GM10266 (cell line): Measurements from ENCODE around the gene CD27.

Experiments used
- DNase-seq: peaks from one replicate; pipeline ENCODE4 v3.0.0; 2012; ENCODE audit errors: extremely low spot score
- CTCF ChIP-seq: IDR thresholded peaks from 2 replicates; pipeline ENCODE4 v1.5.1; 2012; ENCODE audit warnings: mild to moderate bottlenecking, low read depth; ENCODE audit not compliant: control insufficient read depth, insufficient read depth; ENCODE audit errors: missing control alignments

The CD27 gene

DNA sequence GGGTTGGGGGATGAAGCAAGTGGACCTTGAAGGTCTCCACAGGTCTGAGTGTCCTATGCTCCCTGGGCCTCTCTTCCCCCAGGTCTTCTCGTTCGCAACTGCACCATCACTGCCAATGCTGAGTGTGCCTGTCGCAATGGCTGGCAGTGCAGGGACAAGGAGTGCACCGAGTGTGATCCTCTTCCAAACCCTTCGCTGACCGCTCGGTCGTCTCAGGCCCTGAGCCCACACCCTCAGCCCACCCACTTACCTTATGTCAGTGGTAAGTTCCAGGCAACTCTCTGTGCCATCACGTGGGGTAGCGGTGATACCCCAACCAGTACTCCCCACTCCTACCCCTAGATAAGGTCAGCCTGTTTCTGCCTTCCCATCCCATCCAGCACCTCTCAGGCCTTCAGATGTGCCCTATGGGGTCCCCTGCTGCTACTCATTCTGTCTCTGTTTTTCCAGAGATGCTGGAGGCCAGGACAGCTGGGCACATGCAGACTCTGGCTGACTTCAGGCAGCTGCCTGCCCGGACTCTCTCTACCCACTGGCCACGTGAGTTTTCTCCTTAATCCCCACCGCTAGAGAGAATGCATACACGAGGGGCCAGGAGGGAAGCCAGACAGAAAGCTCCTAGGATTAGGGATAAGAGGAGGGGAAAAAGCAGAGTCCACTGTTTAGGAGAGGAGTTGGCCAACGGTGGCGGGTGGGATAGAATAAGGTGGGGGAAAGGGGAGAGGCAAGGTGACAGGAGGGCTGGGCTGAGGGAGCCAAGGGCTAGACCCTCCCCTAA lies 5.5 kb downstream of the CD27 start:
- DNase-seq, result no peak
- no peak for TF ChIP-seq CTCF

DNA sequence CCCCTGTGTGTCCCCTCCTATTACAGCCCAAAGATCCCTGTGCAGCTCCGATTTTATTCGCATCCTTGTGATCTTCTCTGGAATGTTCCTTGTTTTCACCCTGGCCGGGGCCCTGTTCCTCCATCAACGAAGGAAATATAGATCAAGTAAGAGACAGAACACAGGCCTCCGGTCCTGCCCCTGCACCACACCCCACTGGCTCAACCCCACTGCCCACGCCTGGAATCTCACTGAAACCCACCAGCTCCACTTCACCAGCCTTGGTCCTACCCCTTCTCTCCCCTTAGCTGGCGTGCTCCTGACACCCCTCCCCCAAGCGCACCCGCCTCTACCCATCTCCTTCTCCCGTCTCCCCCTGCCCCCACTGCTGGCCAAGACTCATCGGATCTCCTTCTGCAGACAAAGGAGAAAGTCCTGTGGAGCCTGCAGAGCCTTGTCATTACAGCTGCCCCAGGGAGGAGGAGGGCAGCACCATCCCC lies 6.2 kb downstream of the CD27 start:
- no peak for TF ChIP-seq CTCF
- DNase-seq, result no peak

DNA sequence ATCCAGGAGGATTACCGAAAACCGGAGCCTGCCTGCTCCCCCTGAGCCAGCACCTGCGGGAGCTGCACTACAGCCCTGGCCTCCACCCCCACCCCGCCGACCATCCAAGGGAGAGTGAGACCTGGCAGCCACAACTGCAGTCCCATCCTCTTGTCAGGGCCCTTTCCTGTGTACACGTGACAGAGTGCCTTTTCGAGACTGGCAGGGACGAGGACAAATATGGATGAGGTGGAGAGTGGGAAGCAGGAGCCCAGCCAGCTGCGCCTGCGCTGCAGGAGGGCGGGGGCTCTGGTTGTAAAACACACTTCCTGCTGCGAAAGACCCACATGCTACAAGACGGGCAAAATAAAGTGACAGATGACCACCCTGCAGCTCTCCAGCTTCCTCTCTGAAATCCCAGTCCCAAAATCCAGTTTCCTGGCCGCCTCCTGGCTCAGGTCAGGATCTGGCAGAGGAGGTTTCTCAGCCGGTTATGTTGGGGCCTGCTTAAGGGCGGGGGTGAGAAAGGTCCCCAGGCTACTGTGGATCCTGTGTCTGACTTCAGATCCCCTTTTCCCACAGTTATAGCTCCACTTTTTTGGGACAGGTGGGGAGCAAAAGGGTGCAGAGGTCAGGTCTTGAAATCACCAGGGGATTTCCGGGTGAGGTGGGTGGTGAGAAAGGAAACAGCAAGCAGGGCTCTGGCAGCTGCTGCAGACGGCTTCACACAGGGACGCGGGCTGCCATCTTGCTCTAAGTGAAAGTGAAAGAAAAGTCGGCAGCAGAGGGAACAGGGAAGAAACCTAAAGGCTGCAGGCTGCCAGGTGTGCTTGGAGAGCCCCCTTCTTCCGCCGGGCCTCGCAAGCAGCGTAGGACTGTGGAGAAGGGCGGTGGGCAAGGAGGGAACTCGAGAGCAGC lies 6.8 kb downstream of the CD27 start, which contains the start of gene TAPBPL:
Gene TAPBPL, plus strand, starts transcription at position 695 of the 897 bp plus-strand sequence. CDS start 207 bp downstream, outside the sequence.
- no peak for TF ChIP-seq CTCF
- peak; percentile 73 for DNase-seq

DNA sequence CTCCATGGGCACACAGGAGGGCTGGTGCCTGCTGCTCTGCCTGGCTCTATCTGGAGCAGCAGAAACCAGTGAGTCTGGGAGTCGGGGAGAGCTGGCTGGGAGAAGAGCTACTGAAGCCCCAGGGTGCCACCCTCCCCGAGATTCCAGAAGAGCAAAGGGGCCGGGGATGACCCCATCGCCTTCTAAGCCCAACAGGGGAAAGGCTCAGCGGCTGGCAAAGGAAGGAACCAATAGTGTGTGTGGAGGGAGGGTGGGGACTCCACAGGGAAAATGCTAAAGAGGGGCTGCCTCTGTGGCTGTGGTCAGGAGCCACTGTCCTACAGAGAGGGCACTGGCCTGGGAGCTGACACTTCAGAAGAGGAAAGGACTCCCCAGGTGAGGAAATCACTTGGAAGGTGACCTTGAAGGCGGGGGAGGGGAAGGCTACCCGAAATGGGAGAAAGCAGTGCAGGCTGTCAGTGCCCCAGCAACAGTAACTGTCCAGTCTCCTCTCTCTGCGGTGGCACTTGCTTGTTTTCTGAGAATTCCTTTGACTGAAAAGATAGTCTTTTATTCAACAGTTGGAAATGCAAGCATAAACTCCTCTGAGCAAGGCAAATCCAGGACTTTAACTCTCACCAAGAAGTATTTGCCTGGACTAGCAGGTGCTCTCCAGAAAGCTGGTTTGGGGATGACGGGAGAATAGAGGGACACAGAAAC lies 7.6 kb downstream of the CD27 start:
- no peak for DNase-seq

DNA sequence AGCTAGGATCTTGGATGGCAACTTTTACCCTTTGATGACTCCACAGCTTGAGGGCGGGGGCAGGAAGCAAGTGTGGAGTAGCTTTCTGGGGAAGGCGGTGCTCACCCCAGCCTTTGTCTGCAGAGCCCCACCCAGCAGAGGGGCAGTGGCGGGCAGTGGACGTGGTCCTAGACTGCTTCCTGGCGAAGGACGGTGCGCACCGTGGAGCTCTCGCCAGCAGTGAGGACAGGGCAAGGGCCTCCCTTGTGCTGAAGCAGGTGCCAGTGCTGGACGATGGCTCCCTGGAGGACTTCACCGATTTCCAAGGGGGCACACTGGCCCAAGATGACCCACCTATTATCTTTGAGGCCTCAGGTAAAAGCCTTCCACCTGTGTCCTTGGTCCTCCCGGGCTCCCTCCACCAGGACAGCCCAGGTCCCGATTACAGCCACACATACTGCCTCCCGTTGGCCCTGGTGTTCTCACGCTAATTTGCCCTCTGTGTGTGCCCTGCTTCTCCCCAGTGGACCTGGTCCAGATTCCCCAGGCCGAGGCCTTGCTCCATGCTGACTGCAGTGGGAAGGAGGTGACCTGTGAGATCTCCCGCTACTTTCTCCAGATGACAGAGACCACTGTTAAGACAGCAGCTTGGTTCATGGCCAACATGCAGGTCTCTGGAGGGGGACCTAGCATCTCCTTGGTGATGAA lies 8.3 kb downstream of the CD27 start:
- no peak for TF ChIP-seq CTCF
- DNase-seq, result no peak

More for the DNA sequence above, 7.6 kb downstream of the CD27 start:
- no peak for TF ChIP-seq CTCF

DNA sequence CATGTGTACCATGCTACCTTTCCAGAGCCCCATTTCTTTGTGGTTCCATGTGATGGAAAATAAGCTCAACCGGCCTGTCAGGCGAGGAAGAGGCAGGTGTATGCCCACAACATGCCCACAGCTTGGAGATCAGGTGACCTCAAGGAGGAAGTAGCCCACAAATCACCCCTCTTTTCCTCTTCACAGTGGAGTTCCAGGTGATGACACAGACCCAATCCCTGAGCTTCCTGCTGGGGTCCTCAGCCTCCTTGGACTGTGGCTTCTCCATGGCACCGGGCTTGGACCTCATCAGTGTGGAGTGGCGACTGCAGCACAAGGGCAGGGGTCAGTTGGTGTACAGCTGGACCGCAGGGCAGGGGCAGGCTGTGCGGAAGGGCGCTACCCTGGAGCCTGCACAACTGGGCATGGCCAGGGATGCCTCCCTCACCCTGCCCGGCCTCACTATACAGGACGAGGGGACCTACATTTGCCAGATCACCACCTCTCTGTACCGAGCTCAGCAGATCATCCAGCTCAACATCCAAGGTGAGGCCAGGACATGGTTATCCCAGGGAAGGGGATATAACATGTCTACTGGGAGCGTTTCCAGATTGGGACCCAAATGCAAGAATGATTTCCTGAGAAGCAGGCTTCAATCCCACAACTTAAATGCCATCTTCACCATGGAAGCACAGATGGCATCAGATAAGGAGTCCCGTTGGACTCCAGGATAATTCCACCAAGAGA lies 12.6 kb downstream of the CD27 start:
- no peak for DNase-seq
- TF ChIP-seq CTCF, result no peak
